HCT116 (cell line): ENCODE data around the gene NFATC1.

Source experiments
- ATF3 ChIP-seq: IDR thresholded peaks from 2 replicates; pipeline ENCODE4 v1.6.1; 2012
- CTCF ChIP-seq, 3 experiments: fragments of 200-600 bp in 1 of 3; sonication (generic) in 1 of 3; IDR thresholded peaks in 2 of 3; conservative IDR thresholded peaks in 1 of 3; 2 replicates each; pipeline ENCODE4 v1.5.1; 2012 to 2017; ENCODE audit warnings: low read depth in 2 of 3, low read length in 2 of 3, antibody characterized with exemption in 1 of 3, borderline replicate concordance in 1 of 3, control low read depth in 1 of 3, mild to moderate bottlenecking in 1 of 3, mixed read lengths in 1 of 3, mixed run types in 1 of 3, moderate library complexity in 1 of 3; ENCODE audit not compliant: insufficient read depth in 1 of 3
- EZH2 ChIP-seq: fragments of 200-600 bp; sonication (generic); IDR thresholded peaks from 2 replicates; pipeline ENCODE4 v1.6.1; 2017; ENCODE audit warnings: antibody characterized with exemption, mixed run types
- JUND ChIP-seq: IDR thresholded peaks from 2 replicates; pipeline ENCODE4 v1.6.1; 2012
- POLR2A ChIP-seq: IDR thresholded peaks from 2 replicates; pipeline ENCODE4 v1.7.0; 2011; ENCODE audit warnings: borderline replicate concordance; ENCODE audit not compliant: insufficient read depth, insufficient read length; ENCODE audit errors: extremely low read depth
- POLR2AphosphoS5 ChIP-seq: IDR thresholded peaks from 2 replicates; pipeline ENCODE4 v1.6.1; 2011; ENCODE audit warnings: mild to moderate bottlenecking, low read depth, low read length, moderate library complexity
- RAD21 ChIP-seq: IDR thresholded peaks from 2 replicates; pipeline ENCODE4 v1.6.1; 2012; ENCODE audit warnings: low read depth, mild to moderate bottlenecking
- REST ChIP-seq: IDR thresholded peaks from 2 replicates; pipeline ENCODE4 v1.6.1; 2012; ENCODE audit warnings: low read depth

GRCh38 chr18:79472946-79473345 lies 77.2 kb downstream of the NFATC1 start:
- TF ChIP-seq CTCF (IDR thresholded peaks at IDR 0.05 in 2 of 3, conservative IDR thresholded peaks at IDR 0.05 in 1 of 3; ENCODE audit: borderline replicate concordance in 1 of 3, insufficient read depth in 1 of 3, low read depth in 2 of 3, low read length in 2 of 3) = no peak
- TF ChIP-seq ATF3 = no peak
- no peak for TF ChIP-seq JUND
- no peak for TF ChIP-seq RAD21
- TF ChIP-seq POLR2A = no peak
- TF ChIP-seq REST = no peak
- TF ChIP-seq EZH2 = no peak
- TF ChIP-seq POLR2AphosphoS5 = no peak
